HepG2 (cell line): Measurements from ENCODE around the gene FER1L5.

ENCODE experiments used
- SMAD1 ChIP-seq: sonication (generic); formaldehyde crosslinking; IDR thresholded peaks from 2 replicates; pipeline ENCODE4 v1.4.0; 2020; ENCODE audit warnings: missing genetic modification reagents, low read depth, mild to moderate bottlenecking, borderline replicate concordance
- ZBTB21 ChIP-seq: sonication (generic); formaldehyde crosslinking; IDR thresholded peaks from 2 replicates; pipeline ENCODE4 v1.4.0; 2020; ENCODE audit warnings: missing genetic modification reagents
- ZNF138 ChIP-seq: sonication (generic); formaldehyde crosslinking; IDR thresholded peaks from 2 replicates; pipeline ENCODE4 v1.5.0; 2020; ENCODE audit warnings: mild to moderate bottlenecking, low read depth, missing genetic modification reagents
- ZNF615 ChIP-seq: sonication (generic); formaldehyde crosslinking; IDR thresholded peaks from 2 replicates; pipeline ENCODE4 v1.5.0; 2020; ENCODE audit warnings: mild to moderate bottlenecking, missing genetic modification reagents, borderline replicate concordance
- TF ChIP-seq, protein P1 (sequence below): sonication (generic); formaldehyde crosslinking; IDR thresholded peaks from 2 replicates; pipeline ENCODE4 v1.5.0; 2020; ENCODE audit warnings: mild to moderate bottlenecking, missing genetic modification reagents, moderate library complexity
- TF ChIP-seq, protein P2 (sequence below), 2 experiments: IDR thresholded peaks; 2 replicates each; pipeline ENCODE4 v1.6.1; 2011 to 2012; ENCODE audit warnings: low read length in 2 of 2, borderline replicate concordance in 1 of 2, low read depth in 1 of 2, mild to moderate bottlenecking in 1 of 2, moderate library complexity in 1 of 2
- TF ChIP-seq, protein P3 (sequence below): conservative IDR thresholded peaks from 2 replicates; pipeline ENCODE4 v1.6.1; 2018; ENCODE audit warnings: missing genetic modification reagents

DNA sequence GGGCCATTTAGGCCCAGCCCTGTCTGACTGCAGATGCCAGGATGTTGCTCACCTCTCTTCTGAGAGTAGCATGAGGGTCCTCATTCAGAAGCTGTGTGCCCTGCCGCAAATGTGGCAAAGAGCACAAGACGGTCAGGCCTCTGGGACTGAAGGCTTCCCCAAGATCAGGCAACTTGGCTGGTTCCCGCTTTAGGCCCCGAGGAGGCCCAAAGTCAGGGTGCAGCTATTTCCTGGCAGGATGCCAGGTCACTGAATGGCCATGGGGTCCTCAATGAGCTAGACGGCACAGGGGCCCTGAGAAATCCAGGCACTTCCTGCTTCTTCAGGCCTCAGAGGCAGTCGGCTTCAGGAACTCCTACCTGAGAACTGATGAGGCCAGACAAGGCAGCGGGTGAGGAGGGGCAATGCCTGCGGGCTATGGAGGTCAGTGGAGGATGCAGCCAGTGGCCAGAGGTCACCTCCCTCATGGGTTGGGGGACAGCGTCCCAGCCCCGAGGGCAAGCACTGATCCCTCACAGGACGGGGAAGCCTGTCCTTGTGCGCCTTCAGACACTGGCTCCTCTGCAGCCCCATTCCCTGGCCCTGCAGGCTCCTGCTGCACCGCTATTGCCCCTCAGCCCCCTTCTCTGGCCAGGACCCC is 52.4 kb downstream of the FER1L5 start:
- TF ChIP-seq SMAD1 (CRISPR knock-in tag) = no peak
- TF ChIP-seq, protein P1, sequence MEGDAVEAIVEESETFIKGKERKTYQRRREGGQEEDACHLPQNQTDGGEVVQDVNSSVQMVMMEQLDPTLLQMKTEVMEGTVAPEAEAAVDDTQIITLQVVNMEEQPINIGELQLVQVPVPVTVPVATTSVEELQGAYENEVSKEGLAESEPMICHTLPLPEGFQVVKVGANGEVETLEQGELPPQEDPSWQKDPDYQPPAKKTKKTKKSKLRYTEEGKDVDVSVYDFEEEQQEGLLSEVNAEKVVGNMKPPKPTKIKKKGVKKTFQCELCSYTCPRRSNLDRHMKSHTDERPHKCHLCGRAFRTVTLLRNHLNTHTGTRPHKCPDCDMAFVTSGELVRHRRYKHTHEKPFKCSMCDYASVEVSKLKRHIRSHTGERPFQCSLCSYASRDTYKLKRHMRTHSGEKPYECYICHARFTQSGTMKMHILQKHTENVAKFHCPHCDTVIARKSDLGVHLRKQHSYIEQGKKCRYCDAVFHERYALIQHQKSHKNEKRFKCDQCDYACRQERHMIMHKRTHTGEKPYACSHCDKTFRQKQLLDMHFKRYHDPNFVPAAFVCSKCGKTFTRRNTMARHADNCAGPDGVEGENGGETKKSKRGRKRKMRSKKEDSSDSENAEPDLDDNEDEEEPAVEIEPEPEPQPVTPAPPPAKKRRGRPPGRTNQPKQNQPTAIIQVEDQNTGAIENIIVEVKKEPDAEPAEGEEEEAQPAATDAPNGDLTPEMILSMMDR = no peak
- TF ChIP-seq ZNF615 (CRISPR knock-in tag) = no peak
- TF ChIP-seq ZBTB21 (CRISPR knock-in tag) = no peak
- TF ChIP-seq ZNF138 = no peak
- TF ChIP-seq, protein P2, sequence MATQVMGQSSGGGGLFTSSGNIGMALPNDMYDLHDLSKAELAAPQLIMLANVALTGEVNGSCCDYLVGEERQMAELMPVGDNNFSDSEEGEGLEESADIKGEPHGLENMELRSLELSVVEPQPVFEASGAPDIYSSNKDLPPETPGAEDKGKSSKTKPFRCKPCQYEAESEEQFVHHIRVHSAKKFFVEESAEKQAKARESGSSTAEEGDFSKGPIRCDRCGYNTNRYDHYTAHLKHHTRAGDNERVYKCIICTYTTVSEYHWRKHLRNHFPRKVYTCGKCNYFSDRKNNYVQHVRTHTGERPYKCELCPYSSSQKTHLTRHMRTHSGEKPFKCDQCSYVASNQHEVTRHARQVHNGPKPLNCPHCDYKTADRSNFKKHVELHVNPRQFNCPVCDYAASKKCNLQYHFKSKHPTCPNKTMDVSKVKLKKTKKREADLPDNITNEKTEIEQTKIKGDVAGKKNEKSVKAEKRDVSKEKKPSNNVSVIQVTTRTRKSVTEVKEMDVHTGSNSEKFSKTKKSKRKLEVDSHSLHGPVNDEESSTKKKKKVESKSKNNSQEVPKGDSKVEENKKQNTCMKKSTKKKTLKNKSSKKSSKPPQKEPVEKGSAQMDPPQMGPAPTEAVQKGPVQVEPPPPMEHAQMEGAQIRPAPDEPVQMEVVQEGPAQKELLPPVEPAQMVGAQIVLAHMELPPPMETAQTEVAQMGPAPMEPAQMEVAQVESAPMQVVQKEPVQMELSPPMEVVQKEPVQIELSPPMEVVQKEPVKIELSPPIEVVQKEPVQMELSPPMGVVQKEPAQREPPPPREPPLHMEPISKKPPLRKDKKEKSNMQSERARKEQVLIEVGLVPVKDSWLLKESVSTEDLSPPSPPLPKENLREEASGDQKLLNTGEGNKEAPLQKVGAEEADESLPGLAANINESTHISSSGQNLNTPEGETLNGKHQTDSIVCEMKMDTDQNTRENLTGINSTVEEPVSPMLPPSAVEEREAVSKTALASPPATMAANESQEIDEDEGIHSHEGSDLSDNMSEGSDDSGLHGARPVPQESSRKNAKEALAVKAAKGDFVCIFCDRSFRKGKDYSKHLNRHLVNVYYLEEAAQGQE (IDR thresholded peaks at IDR 0.05; ENCODE audit: borderline replicate concordance in 1 of 2, low read depth in 1 of 2, low read length in 2 of 2) = no peak
- TF ChIP-seq, protein P3, sequence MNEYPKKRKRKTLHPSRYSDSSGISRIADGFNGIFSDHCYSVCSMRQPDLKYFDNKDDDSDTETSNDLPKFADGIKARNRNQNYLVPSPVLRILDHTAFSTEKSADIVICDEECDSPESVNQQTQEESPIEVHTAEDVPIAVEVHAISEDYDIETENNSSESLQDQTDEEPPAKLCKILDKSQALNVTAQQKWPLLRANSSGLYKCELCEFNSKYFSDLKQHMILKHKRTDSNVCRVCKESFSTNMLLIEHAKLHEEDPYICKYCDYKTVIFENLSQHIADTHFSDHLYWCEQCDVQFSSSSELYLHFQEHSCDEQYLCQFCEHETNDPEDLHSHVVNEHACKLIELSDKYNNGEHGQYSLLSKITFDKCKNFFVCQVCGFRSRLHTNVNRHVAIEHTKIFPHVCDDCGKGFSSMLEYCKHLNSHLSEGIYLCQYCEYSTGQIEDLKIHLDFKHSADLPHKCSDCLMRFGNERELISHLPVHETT (CRISPR knock-in tag) = no peak
